Gastrocnemius medialis (tissue), 4 donors: ENCODE measurements around the gene TXNRD1.

Source experiments
- POLR2A ChIP-seq, 2 donors: fragments of 450-650 bp; IDR thresholded peaks; one replicate each; pipeline ENCODE4 v1.6.1; 2017; ENCODE audit warnings: antibody characterized with exemption in 2 of 2, mild to moderate bottlenecking in 2 of 2, moderate library complexity in 2 of 2
- TF ChIP-seq, protein P1 (sequence below), 5 experiments: fragments of 450-650 bp in 3 of 5; fragments of 200-600 bp in 2 of 5; sonication (generic) in 2 of 5; IDR thresholded peaks in 4 of 5; conservative IDR thresholded peaks in 1 of 5; 1 replicate in 4 of 5; 2 replicates in 1 of 5; pipeline ENCODE4 v1.5.1; 2016 to 2019; ENCODE audit warnings: antibody characterized with exemption in 5 of 5, mild to moderate bottlenecking in 3 of 5, moderate library complexity in 3 of 5

DNA sequence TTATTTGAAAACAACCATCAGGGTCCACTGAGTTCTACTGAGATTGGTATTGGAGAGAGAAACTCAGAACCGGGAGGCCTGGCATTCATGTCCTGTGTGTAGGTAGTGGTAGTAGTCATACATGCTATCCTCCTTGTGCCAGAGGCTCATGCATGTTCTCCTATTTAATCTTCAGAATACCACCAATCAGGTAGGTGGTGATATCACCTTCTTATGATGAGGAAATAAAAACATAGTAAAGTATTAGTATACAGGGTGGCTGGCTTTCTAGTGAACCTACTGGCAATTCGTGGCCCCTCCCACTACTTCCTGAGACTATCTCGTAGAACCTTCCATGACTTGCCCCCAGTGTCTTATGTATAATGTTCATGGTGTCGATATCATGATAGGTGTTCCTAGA lies 47.4 kb downstream of the TXNRD1 start:
- TF ChIP-seq, protein P1, sequence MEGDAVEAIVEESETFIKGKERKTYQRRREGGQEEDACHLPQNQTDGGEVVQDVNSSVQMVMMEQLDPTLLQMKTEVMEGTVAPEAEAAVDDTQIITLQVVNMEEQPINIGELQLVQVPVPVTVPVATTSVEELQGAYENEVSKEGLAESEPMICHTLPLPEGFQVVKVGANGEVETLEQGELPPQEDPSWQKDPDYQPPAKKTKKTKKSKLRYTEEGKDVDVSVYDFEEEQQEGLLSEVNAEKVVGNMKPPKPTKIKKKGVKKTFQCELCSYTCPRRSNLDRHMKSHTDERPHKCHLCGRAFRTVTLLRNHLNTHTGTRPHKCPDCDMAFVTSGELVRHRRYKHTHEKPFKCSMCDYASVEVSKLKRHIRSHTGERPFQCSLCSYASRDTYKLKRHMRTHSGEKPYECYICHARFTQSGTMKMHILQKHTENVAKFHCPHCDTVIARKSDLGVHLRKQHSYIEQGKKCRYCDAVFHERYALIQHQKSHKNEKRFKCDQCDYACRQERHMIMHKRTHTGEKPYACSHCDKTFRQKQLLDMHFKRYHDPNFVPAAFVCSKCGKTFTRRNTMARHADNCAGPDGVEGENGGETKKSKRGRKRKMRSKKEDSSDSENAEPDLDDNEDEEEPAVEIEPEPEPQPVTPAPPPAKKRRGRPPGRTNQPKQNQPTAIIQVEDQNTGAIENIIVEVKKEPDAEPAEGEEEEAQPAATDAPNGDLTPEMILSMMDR (IDR thresholded peaks at IDR 0.05 in 4 of 5, conservative IDR thresholded peaks at IDR 0.05 in 1 of 5): no peak
- no peak for TF ChIP-seq POLR2A (IDR thresholded peaks at IDR 0.05)
